SK-N-SH treated with all-trans-retinoic acid at 6 μM for 48 hours (cell line): Measurements from ENCODE around the gene SOX1.

Experiments used
- ATAC-seq: fragments of 200-7000 bp; cut with Tn5 transposase; 3 replicates; pipeline ENCODE4 v1.9.1; 2020; ENCODE audit warnings: mild to moderate bottlenecking, moderate library complexity
- ARNTL ChIP-seq: fragments of 450-650 bp; formaldehyde crosslinking; IDR thresholded peaks from 2 replicates; pipeline ENCODE4 v1.5.0; 2020; ENCODE audit warnings: low read depth, mild to moderate bottlenecking, moderate library complexity, borderline replicate concordance
- BACH2 ChIP-seq: fragments of 250-450 bp; sonication (Bioruptor Pico); IDR thresholded peaks from 2 replicates; pipeline ENCODE4 v1.9.0; 2021; ENCODE audit warnings: mild to moderate bottlenecking, borderline replicate concordance
- CREB5 ChIP-seq: fragments of 250-450 bp; sonication (Bioruptor Pico); IDR thresholded peaks from 2 replicates; pipeline ENCODE4 v1.5.1; 2020; ENCODE audit warnings: low read depth, mild to moderate bottlenecking, moderate library complexity
- CSDC2 ChIP-seq: fragments of 250-450 bp; sonication (Bioruptor Pico); IDR thresholded peaks from 2 replicates; pipeline ENCODE4 v1.5.0; 2020; ENCODE audit warnings: mild to moderate bottlenecking, moderate library complexity
- ESRRG ChIP-seq: fragments of 250-450 bp; sonication (Bioruptor Pico); IDR thresholded peaks from 2 replicates; pipeline ENCODE4 v1.6.1; 2021; ENCODE audit warnings: mild to moderate bottlenecking
- GLIS3 ChIP-seq: fragments of 250-450 bp; sonication (Bioruptor Pico); IDR thresholded peaks from 2 replicates; pipeline ENCODE4 v1.5.0; 2020; ENCODE audit warnings: mild to moderate bottlenecking, moderate library complexity
- ISL1 ChIP-seq: fragments of 250-450 bp; sonication (Bioruptor Pico); IDR thresholded peaks from 2 replicates; pipeline ENCODE4 v2.1.2; 2022; ENCODE audit warnings: mild to moderate bottlenecking, moderate library complexity
- OSR1 ChIP-seq: fragments of 250-450 bp; sonication (Bioruptor Pico); IDR thresholded peaks from 2 replicates; pipeline ENCODE4 v1.8.0; 2022; ENCODE audit warnings: moderate library complexity, mild to moderate bottlenecking, inconsistent platforms
- POU6F1 ChIP-seq: fragments of 250-450 bp; sonication (Bioruptor Pico); IDR thresholded peaks from 2 replicates; pipeline ENCODE4 v1.8.0; 2021; ENCODE audit warnings: low read depth, mild to moderate bottlenecking, moderate library complexity, borderline replicate concordance
- PPARA ChIP-seq: fragments of 250-450 bp; sonication (Bioruptor Pico); IDR thresholded peaks from 2 replicates; pipeline ENCODE4 v1.5.0; 2020; ENCODE audit warnings: mild to moderate bottlenecking, borderline replicate concordance
- SNAI2 ChIP-seq: fragments of 250-450 bp; sonication (Bioruptor Pico); IDR thresholded peaks from 2 replicates; pipeline ENCODE4 v1.5.0; 2020; ENCODE audit warnings: mild to moderate bottlenecking, moderate library complexity
- TCF4 ChIP-seq: fragments of 250-450 bp; sonication (Bioruptor Pico); IDR thresholded peaks from 2 replicates; pipeline ENCODE4 v1.8.0; 2021; ENCODE audit warnings: mild to moderate bottlenecking, moderate library complexity, borderline replicate concordance
- TOX ChIP-seq: fragments of 250-450 bp; sonication (Bioruptor Pico); IDR thresholded peaks from 2 replicates; pipeline ENCODE4 v1.8.0; 2021; ENCODE audit warnings: mild to moderate bottlenecking, moderate library complexity, borderline replicate concordance
- ZC3H10 ChIP-seq: fragments of 250-450 bp; sonication (Bioruptor Pico); IDR thresholded peaks from 2 replicates; pipeline ENCODE4 v1.5.1; 2021; ENCODE audit warnings: mild to moderate bottlenecking, moderate library complexity
- ZFP3 ChIP-seq: fragments of 250-450 bp; sonication (Bioruptor Pico); IDR thresholded peaks from 2 replicates; pipeline ENCODE4 v1.5.0; 2020; ENCODE audit warnings: mild to moderate bottlenecking, moderate library complexity
- ZFP30 ChIP-seq: fragments of 450-650 bp; formaldehyde crosslinking; IDR thresholded peaks from 2 replicates; pipeline ENCODE4 v1.5.0; 2022; ENCODE audit warnings: mild to moderate bottlenecking, moderate library complexity
- ZNF565 ChIP-seq: fragments of 450-650 bp; formaldehyde crosslinking; conservative IDR thresholded peaks from 2 replicates; pipeline ENCODE4 v1.5.0; 2020; ENCODE audit warnings: low read depth, mild to moderate bottlenecking, moderate library complexity
- ZNF70 ChIP-seq: fragments of 450-650 bp; formaldehyde crosslinking; IDR thresholded peaks from 2 replicates; pipeline ENCODE4 v1.5.0; 2020; ENCODE audit warnings: mild to moderate bottlenecking, moderate library complexity
- TF ChIP-seq, protein P1 (sequence below): fragments of 250-450 bp; sonication (Bioruptor Pico); IDR thresholded peaks from 2 replicates; pipeline ENCODE4 v1.5.1; 2021; ENCODE audit warnings: mild to moderate bottlenecking, moderate library complexity
- TF ChIP-seq, protein P2 (sequence below): fragments of 250-450 bp; sonication (Bioruptor Pico); IDR thresholded peaks from 2 replicates; pipeline ENCODE4 v1.5.0; 2020; ENCODE audit warnings: mild to moderate bottlenecking, moderate library complexity

Gene SOX1

GRCh38 chr13:112056739-112057438 is 10.1 kb upstream of the SOX1 start:
- no peak for TF ChIP-seq POU6F1
- no peak for ATAC-seq

DNA sequence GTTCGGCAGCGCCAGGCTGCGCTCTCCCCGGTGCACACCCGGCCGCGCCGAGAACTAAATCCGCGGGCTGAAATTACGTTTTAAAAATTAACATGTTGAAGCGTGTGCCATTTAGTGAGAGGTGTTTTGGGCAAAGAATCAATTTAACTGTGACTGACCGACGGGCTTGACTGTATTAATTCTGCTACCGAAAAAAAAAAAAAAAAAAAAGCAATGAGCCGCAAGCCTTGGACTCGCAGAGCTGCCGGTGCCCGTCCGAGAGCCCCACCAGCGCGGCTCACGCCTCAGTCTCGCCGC is 9.6 kb upstream of the SOX1 start:
- ATAC-seq, result no peak

GRCh38 chr13:112057736-112058518 is 9.0 kb upstream of the SOX1 start:
- TF ChIP-seq OSR1 (CRISPR knock-in tag) (no peak), POU6F1 (no peak)

More for the DNA sequence above, 9.6 kb upstream of the SOX1 start:
- TF ChIP-seq BACH2 (CRISPR knock-in tag), result no peak
- TF ChIP-seq GLIS3, result no peak
- no peak for TF ChIP-seq ZNF565 (CRISPR knock-in tag)
- no peak for TF ChIP-seq POU6F1
- no peak for TF ChIP-seq OSR1 (CRISPR knock-in tag)
- TF ChIP-seq, protein P1, sequence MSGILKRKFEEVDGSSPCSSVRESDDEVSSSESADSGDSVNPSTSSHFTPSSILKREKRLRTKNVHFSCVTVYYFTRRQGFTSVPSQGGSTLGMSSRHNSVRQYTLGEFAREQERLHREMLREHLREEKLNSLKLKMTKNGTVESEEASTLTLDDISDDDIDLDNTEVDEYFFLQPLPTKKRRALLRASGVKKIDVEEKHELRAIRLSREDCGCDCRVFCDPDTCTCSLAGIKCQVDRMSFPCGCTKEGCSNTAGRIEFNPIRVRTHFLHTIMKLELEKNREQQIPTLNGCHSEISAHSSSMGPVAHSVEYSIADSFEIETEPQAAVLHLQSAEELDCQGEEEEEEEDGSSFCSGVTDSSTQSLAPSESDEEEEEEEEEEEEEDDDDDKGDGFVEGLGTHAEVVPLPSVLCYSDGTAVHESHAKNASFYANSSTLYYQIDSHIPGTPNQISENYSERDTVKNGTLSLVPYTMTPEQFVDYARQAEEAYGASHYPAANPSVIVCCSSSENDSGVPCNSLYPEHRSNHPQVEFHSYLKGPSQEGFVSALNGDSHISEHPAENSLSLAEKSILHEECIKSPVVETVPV (CRISPR knock-in tag), result no peak
- no peak for TF ChIP-seq TCF4 (CRISPR knock-in tag)
- TF ChIP-seq CSDC2 (CRISPR knock-in tag), result no peak
- no peak for TF ChIP-seq SNAI2 (CRISPR knock-in tag)
- TF ChIP-seq ARNTL (CRISPR knock-in tag), result no peak
- no peak for TF ChIP-seq ZFP30 (CRISPR knock-in tag)
- TF ChIP-seq PPARA (CRISPR knock-in tag), result no peak
- TF ChIP-seq TOX, result no peak
- no peak for TF ChIP-seq CREB5
- TF ChIP-seq ZFP3, result no peak
- no peak for TF ChIP-seq ZNF70 (CRISPR knock-in tag)
- TF ChIP-seq ESRRG (CRISPR knock-in tag), result no peak
- no peak for TF ChIP-seq ISL1 (CRISPR knock-in tag)
- no peak for TF ChIP-seq ZC3H10 (CRISPR knock-in tag)
- TF ChIP-seq, protein P2, sequence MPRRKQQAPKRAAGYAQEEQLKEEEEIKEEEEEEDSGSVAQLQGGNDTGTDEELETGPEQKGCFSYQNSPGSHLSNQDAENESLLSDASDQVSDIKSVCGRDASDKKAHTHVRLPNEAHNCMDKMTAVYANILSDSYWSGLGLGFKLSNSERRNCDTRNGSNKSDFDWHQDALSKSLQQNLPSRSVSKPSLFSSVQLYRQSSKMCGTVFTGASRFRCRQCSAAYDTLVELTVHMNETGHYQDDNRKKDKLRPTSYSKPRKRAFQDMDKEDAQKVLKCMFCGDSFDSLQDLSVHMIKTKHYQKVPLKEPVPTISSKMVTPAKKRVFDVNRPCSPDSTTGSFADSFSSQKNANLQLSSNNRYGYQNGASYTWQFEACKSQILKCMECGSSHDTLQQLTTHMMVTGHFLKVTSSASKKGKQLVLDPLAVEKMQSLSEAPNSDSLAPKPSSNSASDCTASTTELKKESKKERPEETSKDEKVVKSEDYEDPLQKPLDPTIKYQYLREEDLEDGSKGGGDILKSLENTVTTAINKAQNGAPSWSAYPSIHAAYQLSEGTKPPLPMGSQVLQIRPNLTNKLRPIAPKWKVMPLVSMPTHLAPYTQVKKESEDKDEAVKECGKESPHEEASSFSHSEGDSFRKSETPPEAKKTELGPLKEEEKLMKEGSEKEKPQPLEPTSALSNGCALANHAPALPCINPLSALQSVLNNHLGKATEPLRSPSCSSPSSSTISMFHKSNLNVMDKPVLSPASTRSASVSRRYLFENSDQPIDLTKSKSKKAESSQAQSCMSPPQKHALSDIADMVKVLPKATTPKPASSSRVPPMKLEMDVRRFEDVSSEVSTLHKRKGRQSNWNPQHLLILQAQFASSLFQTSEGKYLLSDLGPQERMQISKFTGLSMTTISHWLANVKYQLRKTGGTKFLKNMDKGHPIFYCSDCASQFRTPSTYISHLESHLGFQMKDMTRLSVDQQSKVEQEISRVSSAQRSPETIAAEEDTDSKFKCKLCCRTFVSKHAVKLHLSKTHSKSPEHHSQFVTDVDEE (CRISPR knock-in tag), result no peak

More at GRCh38 chr13:112057736-112058518, 9.0 kb upstream of the SOX1 start:
- ATAC-seq, result no peak
